Chondrocyte (in vitro differentiated cells): ENCODE measurements around the gene UNC119. TPM values are rescaled to one million over a fixed set of nuclear protein-coding genes. Genes with fewer than 3 reads are reported as not detected.

Source experiments
- DNase-seq: peaks from one replicate; pipeline ENCODE4 v3.0.0; 2021; ENCODE audit warnings: mixed read lengths, low spot score
- H3K27ac Mint-ChIP-seq: one replicate; pipeline ENCODE4 v1.8.0; 2021; ENCODE audit warnings: mild to moderate bottlenecking, moderate library complexity, mixed read lengths; ENCODE audit not compliant: unreplicated experiment
- H3K27me3 Mint-ChIP-seq: 2 replicates; pipeline ENCODE4 v1.8.0; 2021; ENCODE audit warnings: low read depth, mixed read lengths
- H3K36me3 Mint-ChIP-seq: 2 replicates; pipeline ENCODE4 v1.8.0; 2021; ENCODE audit warnings: low read depth, mixed read lengths
- H3K4me1 Mint-ChIP-seq: 2 replicates; pipeline ENCODE4 v1.8.0; 2021; ENCODE audit warnings: low read depth, mild to moderate bottlenecking, mixed read lengths
- H3K4me3 Mint-ChIP-seq: one replicate; pipeline ENCODE4 v1.8.0; 2021; ENCODE audit warnings: mild to moderate bottlenecking, moderate library complexity, mixed read lengths; ENCODE audit not compliant: unreplicated experiment
- H3K9me3 Mint-ChIP-seq: 2 replicates; pipeline ENCODE4 v1.8.0; 2021; ENCODE audit warnings: low read depth, mixed read lengths
- CTCF ChIP-seq: fragments of 200-600 bp; sonication (generic); IDR thresholded peaks from 2 replicates; pipeline ENCODE4 v1.5.0; 2021; ENCODE audit warnings: antibody characterized with exemption, mild to moderate bottlenecking, moderate library complexity
- total RNA-seq: library from RNA; stranded (reverse); gene quantifications from 3 replicates; pipeline ENCODE4 v1.2.1, GENCODE V29; 2021

Gene UNC119
- total RNA-seq, 1 donor from 2014 or later = 24.9 TPM

GRCh38 chr17:28513476-28513875 is 38.9 kb downstream of the UNC119 start:
- H3K4me3 Mint-ChIP-seq = no peak overlapping the region
- no peaks in the 10 kb centered on the region for H3K4me1 Mint-ChIP-seq
- no peak overlapping the region for H3K27ac Mint-ChIP-seq
- H3K36me3 Mint-ChIP-seq = no peaks in the 10 kb centered on the region
- DNase-seq = no peak
- no peaks in the 10 kb centered on the region for H3K9me3 Mint-ChIP-seq
- TF ChIP-seq CTCF = no peak
- H3K27me3 Mint-ChIP-seq = peaks cover 37% of the 10 kb centered on the region

GRCh38 chr17:28511858-28512461 is 40.5 kb downstream of the UNC119 start:
- DNase-seq = no peak
- no peaks in the 10 kb centered on the region for H3K9me3 Mint-ChIP-seq
- peaks cover 44% of the 10 kb centered on the region for H3K27me3 Mint-ChIP-seq
- no peak overlapping the region for H3K4me3 Mint-ChIP-seq
- H3K36me3 Mint-ChIP-seq = no peaks in the 10 kb centered on the region
- peak; percentile 16 for TF ChIP-seq CTCF
- no peak overlapping the region for H3K27ac Mint-ChIP-seq
- no peaks in the 10 kb centered on the region for H3K4me1 Mint-ChIP-seq

GRCh38 chr17:28509789-28510188 is 42.6 kb downstream of the UNC119 start:
- Mint-ChIP-seq H3K9me3 (no peaks in the 10 kb centered on the region), H3K27ac (no peak overlapping the region), H3K4me1 (no peaks in the 10 kb centered on the region), H3K27me3 (peaks cover 54% of the 10 kb centered on the region), H3K36me3 (no peaks in the 10 kb centered on the region), H3K4me3 (no peak overlapping the region)
- TF ChIP-seq CTCF = no peak
- no peak for DNase-seq

GRCh38 chr17:28508211-28508724 is 44.2 kb downstream of the UNC119 start:
- DNase-seq = no peak
- Mint-ChIP-seq H3K27me3 (peaks cover 54% of the 10 kb centered on the region), H3K9me3 (no peaks in the 10 kb centered on the region), H3K4me3 (no peak overlapping the region), H3K27ac (no peak overlapping the region), H3K4me1 (no peaks in the 10 kb centered on the region), H3K36me3 (no peaks in the 10 kb centered on the region)
- TF ChIP-seq CTCF = no peak

GRCh38 chr17:28507567-28508203 is 44.7 kb downstream of the UNC119 start:
- Mint-ChIP-seq H3K4me1 (no peaks in the 10 kb centered on the region), H3K9me3 (no peaks in the 10 kb centered on the region), H3K36me3 (no peaks in the 10 kb centered on the region), H3K27me3 (peaks cover 53% of the 10 kb centered on the region), H3K4me3 (no peak overlapping the region), H3K27ac (no peak overlapping the region)
- no peak for DNase-seq
- no peak for TF ChIP-seq CTCF
